Testis (tissue), 3 donors: ENCODE measurements around the gene UTF1. TPM values are rescaled to one million over a fixed set of nuclear protein-coding genes. Genes with fewer than 3 reads are reported as not detected.

Experiments used
- DNase-seq: peaks from one replicate; pipeline ENCODE4 v3.0.0-alpha.2; 2019
- H3K27ac ChIP-seq, 2 donors: fragments of 200-600 bp; sonication (generic); one replicate each; pipeline ENCODE4 v1.5.1; 2019
- H3K27me3 ChIP-seq: fragments of 200-600 bp; sonication (generic); one replicate; pipeline ENCODE4 v1.5.1; 2019
- H3K36me3 ChIP-seq: fragments of 200-600 bp; sonication (generic); one replicate; pipeline ENCODE4 v1.5.1; 2017; ENCODE audit warnings: low read depth; ENCODE audit errors: missing control alignments
- H3K4me1 ChIP-seq: fragments of 200-600 bp; sonication (generic); one replicate; pipeline ENCODE4 v1.5.1; 2019
- H3K4me3 ChIP-seq, 2 donors: fragments of 200-600 bp; sonication (generic); one replicate each; pipeline ENCODE4 v1.5.1; 2017 to 2019
- H3K9me3 ChIP-seq: fragments of 200-600 bp; sonication (generic); one replicate; pipeline ENCODE4 v1.5.1; 2017
- CTCF ChIP-seq, 3 experiments: fragments of 450-650 bp in 2 of 3; fragments of 200-600 bp in 1 of 3; sonication (generic) in 1 of 3; IDR thresholded peaks; one replicate each; pipeline ENCODE4 v1.5.1; 2016 to 2019; ENCODE audit warnings: antibody characterized with exemption in 3 of 3, mild to moderate bottlenecking in 2 of 3, moderate library complexity in 1 of 3
- POLR2A ChIP-seq: fragments of 450-650 bp; IDR thresholded peaks from one replicate; pipeline ENCODE4 v1.6.1; 2017; ENCODE audit warnings: antibody characterized with exemption, mild to moderate bottlenecking, moderate library complexity
- WGBS, 2 donors: methylation state at CpG; one replicate each; pipeline ENCODE4 v1.1.5; 2018; 5-methylcytosine and 5-hydroxymethylcytosine counted together
- intact Hi-C: fragments of 100-400 bp; cut with DNase I; formaldehyde crosslinking; loops from one replicate; pipeline ENCODE4 v1.15.1; 2023; ENCODE audit warnings: low total_unique reads
- polyA plus RNA-seq: library from polyadenylated mRNA; stranded (reverse); fragments of 350-450 nt; fragmentation: Illumina TruSeq; extraction: RNeasy Lipid Tissue Mini Kit (QIAGEN cat#74804); gene quantifications from one replicate; pipeline ENCODE4 v1.2.3, GENCODE V29; 2014; ENCODE audit warnings: low read depth, low replicate concordance; ENCODE audit not compliant: insufficient read depth
- total RNA-seq, 2 donors: library from RNA; depleted of rRNA; stranded (reverse); fragments of >200 nt; gene quantifications; one replicate each; pipeline ENCODE4 v1.2.3, GENCODE V29; 2016

Gene UTF1
- total and polyA plus RNA-seq, 3 donors from 2014 or later: 5.3 to 18.6 (median 17.2) TPM

GRCh38 chr10:133224076-133224475 is 5.9 kb upstream of the UTF1 start:
- WGBS, 2 donors: 74 to 87% methylated on average over 7 to 14 of the region's 14 CpGs
- no peak for DNase-seq
- Histone ChIP-seq H3K4me1 (peaks cover 4% of the 10 kb centered on the region), H3K36me3 (no peaks in the 10 kb centered on the region), H3K27ac (no peak overlapping the region), H3K27me3 (no peaks in the 10 kb centered on the region), H3K4me3 (no peak overlapping the region), H3K9me3 (no peaks in the 10 kb centered on the region)
- intact Hi-C loops: no loop called here
- TF ChIP-seq CTCF (IDR thresholded peaks at IDR 0.05) (no peak), POLR2A (no peak)

- Histone ChIP-seq H3K27ac (no peak overlapping the region), H3K27me3 (no peaks in the 10 kb centered on the region), H3K9me3 (no peaks in the 10 kb centered on the region), H3K4me1 (peaks cover 4% of the 10 kb centered on the region), H3K36me3 (no peaks in the 10 kb centered on the region), H3K4me3 (peak overlapping the region in 1 of 2 donors; percentile 13)
- DNase-seq: peak; percentile 81
- no peak for TF ChIP-seq POLR2A
- no peak for TF ChIP-seq CTCF (IDR thresholded peaks at IDR 0.05)
- WGBS, 2 donors: 30 to 47% methylated on average over 17 to 25 of the region's 25 CpGs
- intact Hi-C loops: no loop called here
These were observed 5.2 kb upstream of the UTF1 start for GRCh38 chr10:133224756-133225372.

- intact Hi-C loops: no loop called here
- DNase-seq: no peak
These were observed 4.3 kb upstream of the UTF1 start for GRCh38 chr10:133225707-133226191.

GRCh38 chr10:133226251-133226808 is 3.7 kb upstream of the UTF1 start:
- Histone ChIP-seq H3K4me1 (peaks cover 4% of the 10 kb centered on the region), H3K36me3 (no peaks in the 10 kb centered on the region), H3K27me3 (no peaks in the 10 kb centered on the region), H3K27ac (no peak overlapping the region), H3K4me3 (no peak overlapping the region), H3K9me3 (no peaks in the 10 kb centered on the region)
- TF ChIP-seq CTCF (IDR thresholded peaks at IDR 0.05) (no peak), POLR2A (no peak)
- no peak for DNase-seq
- intact Hi-C loops: no loop called here
- 84 to 90% methylated on average over 21 to 30 of the region's 30 CpGs for WGBS, 2 donors

More at GRCh38 chr10:133225707-133226191, 4.3 kb upstream of the UTF1 start:
- peaks cover 4% of the 10 kb centered on the region for H3K4me1 ChIP-seq
- H3K27ac ChIP-seq: no peak overlapping the region
- no peaks in the 10 kb centered on the region for H3K36me3 ChIP-seq
- TF ChIP-seq POLR2A: no peak
- TF ChIP-seq CTCF (IDR thresholded peaks at IDR 0.05): no peak
- H3K9me3 ChIP-seq: no peaks in the 10 kb centered on the region
- WGBS, 2 donors: 87 to 96% methylated on average over 12 to 23 of the region's 23 CpGs
- H3K4me3 ChIP-seq: no peak overlapping the region
- H3K27me3 ChIP-seq: no peaks in the 10 kb centered on the region
